ENCODE data around the gene MRPL51. TPM values are rescaled to one million over a fixed set of nuclear protein-coding genes. Genes with fewer than 3 reads are reported as not detected.

The MRPL51 gene
- total and polyA plus RNA-seq, 9 of the 15 experiments (the other 6 are each of a cell fraction or from before 2014, with no cell fraction given) = 127 to 727 (median 208) TPM

GRCh38 chr12:6541371-6542165 is 48.5 kb upstream of the MRPL51 start:
- no peaks in the 10 kb centered on the region for H3K9me3 ChIP-seq (replicated peaks; ENCODE audit: control insufficient read depth, insufficient read depth, low read depth, low read length)
- H3K79me2 ChIP-seq (ENCODE audit: control insufficient read depth, insufficient read depth, low read length) = peaks cover 16% of the 10 kb centered on the region
- in situ Hi-C loops (cut with MboI) = no loop called here
- CTCF ChIA-PET (ENCODE audit: low intra/inter-chr PET ratio) = no interaction called here
- no peaks in the 10 kb centered on the region for H3K27me3 ChIP-seq (ENCODE audit: control insufficient read depth in 2 of 2, insufficient read depth in 2 of 2, low read length in 2 of 2)
- POLR2A ChIA-PET = no interaction called here
- H3K9me1 ChIP-seq (ENCODE audit: control insufficient read depth, insufficient read depth, low read length) = no peaks in the 10 kb centered on the region
- BruUV-seq (replicated peaks) = no TSS peak
- DNase-seq (ENCODE audit: extremely low read depth in 1 of 4, low spot score in 3 of 4) (peak in 2 of 4 experiments; percentile 27 to 64), ATAC-seq (no peak), FAIRE-seq (peak; percentile 56)
- no peak overlapping the region for H3K4me3 ChIP-seq
- WGBS (ENCODE audit: insufficient coverage, low coverage, missing lambda C conversion rate) = 37% methylated on average over 25 of the region's 26 CpGs
- H3K9ac ChIP-seq (ENCODE audit: insufficient read depth in 1 of 2, low read depth in 2 of 2, low read length in 2 of 2) = peak overlapping the region in 1 of 2 experiments; percentile 72; a peak in 2 of 4 replicates
- H3K36me3 ChIP-seq (ENCODE audit: control insufficient read depth, insufficient read depth, low read length) = peaks cover 23% of the 10 kb centered on the region
- intact Hi-C loops (cut with micrococcal nuclease) = no loop called here
- peaks cover 61 to 75% of the 10 kb centered on the region in 2 experiments for H3K4me1 ChIP-seq (replicated peaks in 1 of 2; ENCODE audit: control insufficient read depth in 2 of 2, insufficient read depth in 2 of 2, low read length in 2 of 2)
- H3K27ac ChIP-seq (ENCODE audit: extremely low read depth, low read depth, low read length) = no peak overlapping the region; the same call in 2 of the 3 replicates
- H4K20me1 ChIP-seq (replicated peaks; ENCODE audit: control insufficient read depth, insufficient read depth, low read length) = peaks cover 22% of the 10 kb centered on the region
- H2AFZ ChIP-seq (ENCODE audit: low read depth, low read length) = peak overlapping the region; percentile 49
- peak overlapping the region; percentile 46; the same call in 1 of the 2 replicates for H3K4me2 ChIP-seq (ENCODE audit: insufficient read depth, low read length)
- TF ChIP-seq HNRNPLL (IDR thresholded peaks at IDR 0.05; ENCODE audit: low read depth, low read length, poor library complexity, severe bottlenecking) (no peak), RCOR1 (IDR thresholded peaks at IDR 0.05; ENCODE audit: borderline replicate concordance in 1 of 2, low read depth in 2 of 2, low read length in 2 of 2) (peak in 1 of 2 experiments; percentile 45; a peak in 1 of 4 replicates), UBTF (IDR thresholded peaks at IDR 0.05; ENCODE audit: borderline replicate concordance in 1 of 2, low read depth in 2 of 2, low read length in 2 of 2) (no peak), TAF7 (tag; IDR thresholded peaks at IDR 0.05) (no peak), ZNF324 (CRISPR knock-in tag; IDR thresholded peaks at IDR 0.05) (no peak), RFX5 (IDR thresholded peaks at IDR 0.05; ENCODE audit: low read depth, low read length) (no peak), CTBP1 (IDR thresholded peaks at IDR 0.05; ENCODE audit: borderline replicate concordance) (no peak), ZNF695 (CRISPR knock-in tag; IDR thresholded peaks at IDR 0.05) (no peak), SRSF9 (IDR thresholded peaks at IDR 0.05; ENCODE audit: borderline replicate concordance, low read depth, low read length) (no peak), MTA1 (IDR thresholded peaks at IDR 0.05; ENCODE audit: borderline replicate concordance) (no peak), BHLHE40 (IDR thresholded peaks at IDR 0.05; ENCODE audit: low read length) (no peak), EGR1 (conservative IDR thresholded peaks at IDR 0.05) (peak; percentile 56), NR2F6 (CRISPR knock-in tag; IDR thresholded peaks at IDR 0.05) (no peak), ZNF444 (CRISPR knock-in tag; IDR thresholded peaks at IDR 0.05) (no peak), SMAD4 (CRISPR knock-in tag; conservative IDR thresholded peaks at IDR 0.05) (no peak)
- TF ChIP-seq, protein P1, sequence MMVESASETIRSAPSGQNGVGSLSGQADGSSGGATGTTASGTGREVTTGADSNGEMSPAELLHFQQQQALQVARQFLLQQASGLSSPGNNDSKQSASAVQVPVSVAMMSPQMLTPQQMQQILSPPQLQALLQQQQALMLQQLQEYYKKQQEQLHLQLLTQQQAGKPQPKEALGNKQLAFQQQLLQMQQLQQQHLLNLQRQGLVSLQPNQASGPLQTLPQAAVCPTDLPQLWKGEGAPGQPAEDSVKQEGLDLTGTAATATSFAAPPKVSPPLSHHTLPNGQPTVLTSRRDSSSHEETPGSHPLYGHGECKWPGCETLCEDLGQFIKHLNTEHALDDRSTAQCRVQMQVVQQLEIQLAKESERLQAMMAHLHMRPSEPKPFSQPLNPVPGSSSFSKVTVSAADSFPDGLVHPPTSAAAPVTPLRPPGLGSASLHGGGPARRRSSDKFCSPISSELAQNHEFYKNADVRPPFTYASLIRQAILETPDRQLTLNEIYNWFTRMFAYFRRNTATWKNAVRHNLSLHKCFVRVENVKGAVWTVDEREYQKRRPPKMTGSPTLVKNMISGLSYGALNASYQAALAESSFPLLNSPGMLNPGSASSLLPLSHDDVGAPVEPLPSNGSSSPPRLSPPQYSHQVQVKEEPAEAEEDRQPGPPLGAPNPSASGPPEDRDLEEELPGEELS (CRISPR knock-in tag; IDR thresholded peaks at IDR 0.05; ENCODE audit: borderline replicate concordance) = no peak
